ENCODE measurements around the gene TMEM69. TPM values are rescaled to one million over a fixed set of nuclear protein-coding genes. Genes with fewer than 3 reads are reported as not detected.
"Not testable (repeated sequence)": the region's sequence is repeated elsewhere in the genome, so short reads cannot be mapped to it uniquely, and the experiment has no call there.

TMEM69 gene
- total RNA-seq, 1 donor: 24.4 TPM

DNA sequence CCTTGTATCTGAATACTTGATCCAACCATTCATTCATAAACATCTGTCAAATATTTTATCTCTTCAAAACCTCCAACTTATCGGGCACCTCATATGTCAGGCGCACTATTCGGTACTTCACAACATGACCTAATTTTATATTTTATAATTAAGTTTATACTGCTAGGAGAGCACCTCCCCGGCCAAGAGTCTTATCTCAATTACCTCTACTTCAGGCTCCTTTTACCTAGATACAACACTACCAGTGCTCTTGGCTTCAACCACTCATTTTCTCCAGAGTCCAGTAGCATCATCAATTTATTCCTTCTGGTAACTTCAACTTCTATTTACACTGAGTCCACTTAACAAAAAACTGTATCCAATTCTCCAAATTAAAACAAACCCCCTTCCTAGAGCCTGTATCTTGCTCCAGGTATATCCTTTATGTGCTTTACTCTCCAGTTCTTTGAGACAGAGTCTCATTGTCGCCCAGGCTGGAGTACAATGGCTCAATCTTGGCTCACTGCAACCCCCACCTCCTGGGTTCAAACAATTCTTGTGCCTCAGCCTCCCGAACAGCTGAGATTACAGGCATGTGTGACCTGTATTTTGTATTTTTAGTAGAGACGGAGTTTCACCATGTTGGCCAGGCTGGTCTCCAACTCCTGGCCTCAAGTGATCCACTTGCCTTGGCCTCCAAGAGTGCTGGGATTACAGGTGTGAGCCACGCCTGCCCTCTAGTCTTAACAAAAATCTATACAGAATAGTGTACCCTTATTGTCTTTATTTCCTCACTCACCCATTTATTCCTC, 20.5 kb upstream of the TMEM69 start:
- TF ChIP-seq, protein P1, sequence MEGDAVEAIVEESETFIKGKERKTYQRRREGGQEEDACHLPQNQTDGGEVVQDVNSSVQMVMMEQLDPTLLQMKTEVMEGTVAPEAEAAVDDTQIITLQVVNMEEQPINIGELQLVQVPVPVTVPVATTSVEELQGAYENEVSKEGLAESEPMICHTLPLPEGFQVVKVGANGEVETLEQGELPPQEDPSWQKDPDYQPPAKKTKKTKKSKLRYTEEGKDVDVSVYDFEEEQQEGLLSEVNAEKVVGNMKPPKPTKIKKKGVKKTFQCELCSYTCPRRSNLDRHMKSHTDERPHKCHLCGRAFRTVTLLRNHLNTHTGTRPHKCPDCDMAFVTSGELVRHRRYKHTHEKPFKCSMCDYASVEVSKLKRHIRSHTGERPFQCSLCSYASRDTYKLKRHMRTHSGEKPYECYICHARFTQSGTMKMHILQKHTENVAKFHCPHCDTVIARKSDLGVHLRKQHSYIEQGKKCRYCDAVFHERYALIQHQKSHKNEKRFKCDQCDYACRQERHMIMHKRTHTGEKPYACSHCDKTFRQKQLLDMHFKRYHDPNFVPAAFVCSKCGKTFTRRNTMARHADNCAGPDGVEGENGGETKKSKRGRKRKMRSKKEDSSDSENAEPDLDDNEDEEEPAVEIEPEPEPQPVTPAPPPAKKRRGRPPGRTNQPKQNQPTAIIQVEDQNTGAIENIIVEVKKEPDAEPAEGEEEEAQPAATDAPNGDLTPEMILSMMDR (IDR thresholded peaks at IDR 0.05; ENCODE audit: insufficient read depth, low read length): no peak

DNA sequence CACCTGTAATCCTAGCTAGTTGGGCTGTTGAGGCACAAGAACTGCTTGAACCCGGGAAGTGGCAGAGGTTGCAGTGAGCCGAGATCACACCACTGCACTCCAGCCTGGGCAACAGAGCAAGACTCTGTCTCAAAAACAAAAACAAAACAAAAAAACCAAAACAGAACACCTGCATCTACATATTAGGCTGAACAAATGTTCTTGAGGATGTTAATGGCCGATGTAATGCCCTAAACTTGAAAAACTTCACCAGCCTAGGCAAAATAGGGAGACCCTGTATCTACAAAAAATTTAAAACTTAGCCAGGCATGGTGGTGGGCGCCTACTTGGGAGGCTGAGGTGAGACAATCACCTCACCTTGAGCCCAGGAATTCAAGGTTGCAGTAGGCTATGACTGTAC, 19.5 kb upstream of the TMEM69 start:
- no peak overlapping the region for H3K4me3 ChIP-seq (ENCODE audit: low read depth, low read length)
- no peak for DNase-seq (ENCODE audit: low read depth)
- TF ChIP-seq, protein P1 (IDR thresholded peaks at IDR 0.05; ENCODE audit: insufficient read depth, low read length): no peak

More for the DNA sequence above, 20.5 kb upstream of the TMEM69 start:
- H3K4me3 ChIP-seq (ENCODE audit: low read depth, low read length): no peak overlapping the region
- DNase-seq (ENCODE audit: low read depth): no peak

DNA sequence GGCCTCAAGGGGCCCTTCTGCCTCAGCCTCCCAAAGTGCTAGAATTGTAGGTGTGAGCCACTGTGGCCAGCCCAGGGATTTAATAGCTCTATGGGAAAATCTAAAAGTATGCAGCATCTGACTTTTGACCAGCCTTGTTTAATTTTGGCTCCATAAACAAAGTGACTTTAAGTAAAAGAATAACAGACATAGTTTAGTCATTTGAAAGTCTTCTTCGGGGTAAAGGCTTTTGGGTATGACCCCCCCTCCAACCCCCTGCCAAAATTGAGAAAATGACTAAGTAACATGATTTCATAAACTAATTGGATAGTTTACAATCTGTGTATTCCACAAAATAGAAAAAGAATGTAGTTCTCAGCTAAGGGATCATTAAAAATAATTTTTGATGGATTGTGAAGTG, 18.6 kb upstream of the TMEM69 start:
- no peak overlapping the region for H3K4me3 ChIP-seq (ENCODE audit: low read depth, low read length)
- TF ChIP-seq, protein P1 (IDR thresholded peaks at IDR 0.05; ENCODE audit: insufficient read depth, low read length): no peak
- peak; percentile 33 for DNase-seq (ENCODE audit: low read depth)

DNA sequence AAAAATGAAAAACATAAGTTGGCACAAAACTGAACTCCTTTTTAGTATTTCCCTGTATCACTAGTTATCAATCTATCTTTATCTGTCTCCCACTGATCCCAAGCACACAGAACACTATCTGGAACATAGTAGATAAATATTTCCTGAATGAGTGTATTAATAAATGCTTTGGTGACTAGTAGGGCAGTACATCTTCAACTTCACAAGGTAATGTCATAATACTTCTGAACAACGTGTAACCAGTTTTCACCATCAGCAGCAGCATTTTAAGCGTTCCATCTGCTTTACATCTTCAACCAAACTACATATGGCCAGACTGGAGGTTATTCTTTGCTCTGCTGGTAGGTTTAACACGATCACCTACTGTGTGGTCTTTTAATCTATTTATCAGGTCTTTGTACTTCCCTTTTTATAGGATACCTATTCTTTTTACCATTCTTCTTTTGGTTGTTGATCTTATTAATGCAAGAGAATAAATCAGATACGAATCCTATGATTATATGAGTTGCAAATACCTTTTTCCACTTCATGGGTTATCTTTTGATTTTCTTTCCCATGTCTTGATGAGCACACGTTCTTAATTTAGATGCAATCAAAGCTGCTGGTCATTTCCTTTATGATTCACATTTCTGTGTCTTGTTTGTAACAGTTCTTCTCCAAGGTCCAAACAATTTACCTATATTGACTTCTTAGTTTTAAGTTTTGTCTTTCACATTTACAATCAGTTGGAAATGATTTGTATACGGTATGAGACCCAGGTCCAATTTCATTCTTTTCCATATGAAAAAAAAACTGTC, 17.9 kb upstream of the TMEM69 start:
- no peak overlapping the region for H3K4me3 ChIP-seq (ENCODE audit: low read depth, low read length)
- TF ChIP-seq, protein P1 (IDR thresholded peaks at IDR 0.05; ENCODE audit: insufficient read depth, low read length): no peak
- DNase-seq (ENCODE audit: low read depth): peak; percentile 25

DNA sequence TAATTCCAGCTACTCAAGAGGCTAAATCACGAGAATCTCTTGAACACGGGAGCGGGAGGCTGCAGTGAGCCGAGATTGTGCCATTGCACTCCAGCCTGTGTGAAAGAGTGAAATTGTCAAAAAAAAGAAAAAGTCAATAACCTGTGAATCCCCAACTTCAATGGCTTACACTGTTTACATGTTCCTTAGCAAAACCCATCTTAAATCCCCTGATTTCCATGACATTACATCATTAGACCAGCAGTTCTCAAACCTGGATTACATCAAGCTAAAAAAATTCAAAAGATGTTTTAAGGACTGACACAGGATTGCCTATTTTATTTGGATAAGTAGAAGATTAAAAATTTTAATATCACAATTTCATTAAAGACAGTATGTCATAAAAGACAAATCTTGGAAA, 14.0 kb upstream of the TMEM69 start:
- TF ChIP-seq, protein P1 (IDR thresholded peaks at IDR 0.05; ENCODE audit: insufficient read depth, low read length): no peak
- DNase-seq (ENCODE audit: low read depth): peak; percentile 48
- H3K4me3 ChIP-seq (ENCODE audit: low read depth, low read length): no peak overlapping the region

DNA sequence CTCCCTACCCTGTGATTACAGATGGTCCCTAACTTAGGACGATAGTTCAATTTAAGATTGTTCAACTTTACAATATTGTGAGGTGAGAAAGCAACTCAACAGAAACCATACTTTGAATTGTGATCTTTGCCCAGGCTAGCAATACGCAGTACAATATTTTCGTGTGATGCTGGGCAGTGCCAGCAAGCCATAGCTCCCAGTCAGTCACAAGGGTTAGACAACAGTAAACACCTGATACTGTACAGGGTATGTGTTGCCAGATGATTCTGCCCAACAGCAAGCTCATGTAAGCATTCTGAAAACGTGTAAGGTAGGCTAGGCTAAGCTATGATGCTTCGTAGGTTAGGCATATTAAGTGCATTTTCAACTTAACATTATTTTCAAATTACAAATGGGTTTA, 13.5 kb upstream of the TMEM69 start:
- TF ChIP-seq, protein P1 (IDR thresholded peaks at IDR 0.05; ENCODE audit: insufficient read depth, low read length): no peak
- DNase-seq (ENCODE audit: low read depth): no peak

DNA sequence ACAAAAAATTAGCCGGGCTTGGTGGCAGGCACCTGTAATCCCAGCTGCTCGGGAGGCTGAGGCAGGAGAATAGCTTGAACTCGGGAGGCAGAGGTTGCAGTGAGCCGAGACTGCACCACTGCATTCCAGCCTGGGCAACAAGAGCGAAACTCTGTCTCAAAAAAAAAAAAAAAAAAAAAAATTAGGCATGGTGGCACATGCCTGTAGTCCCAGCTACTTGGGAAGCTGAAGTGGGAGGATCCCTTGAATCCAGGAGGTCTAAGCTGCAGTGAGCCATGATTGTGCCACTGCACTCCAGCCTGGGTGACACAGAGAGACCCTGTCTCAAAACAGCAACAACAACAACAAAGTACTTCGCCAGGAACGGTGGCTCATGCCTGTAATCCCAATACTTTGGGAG, 11.4 kb upstream of the TMEM69 start:
- H3K4me3 ChIP-seq (ENCODE audit: low read depth, low read length); DNase-seq (ENCODE audit: low read depth): not testable (repeated sequence)

More for the DNA sequence above, 13.5 kb upstream of the TMEM69 start:
- no peak overlapping the region for H3K4me3 ChIP-seq (ENCODE audit: low read depth, low read length)

Data from fibroblast of the aortic adventitia (primary cell).